Raji (cell line): Measurements from ENCODE around the gene RPL37A.

ENCODE experiments used
- POLR2A ChIP-seq: IDR thresholded peaks from 2 replicates; pipeline ENCODE4 v1.6.1; 2011; ENCODE audit warnings: low read depth, low read length, control low read depth; ENCODE audit not compliant: insufficient read depth

Gene RPL37A

DNA sequence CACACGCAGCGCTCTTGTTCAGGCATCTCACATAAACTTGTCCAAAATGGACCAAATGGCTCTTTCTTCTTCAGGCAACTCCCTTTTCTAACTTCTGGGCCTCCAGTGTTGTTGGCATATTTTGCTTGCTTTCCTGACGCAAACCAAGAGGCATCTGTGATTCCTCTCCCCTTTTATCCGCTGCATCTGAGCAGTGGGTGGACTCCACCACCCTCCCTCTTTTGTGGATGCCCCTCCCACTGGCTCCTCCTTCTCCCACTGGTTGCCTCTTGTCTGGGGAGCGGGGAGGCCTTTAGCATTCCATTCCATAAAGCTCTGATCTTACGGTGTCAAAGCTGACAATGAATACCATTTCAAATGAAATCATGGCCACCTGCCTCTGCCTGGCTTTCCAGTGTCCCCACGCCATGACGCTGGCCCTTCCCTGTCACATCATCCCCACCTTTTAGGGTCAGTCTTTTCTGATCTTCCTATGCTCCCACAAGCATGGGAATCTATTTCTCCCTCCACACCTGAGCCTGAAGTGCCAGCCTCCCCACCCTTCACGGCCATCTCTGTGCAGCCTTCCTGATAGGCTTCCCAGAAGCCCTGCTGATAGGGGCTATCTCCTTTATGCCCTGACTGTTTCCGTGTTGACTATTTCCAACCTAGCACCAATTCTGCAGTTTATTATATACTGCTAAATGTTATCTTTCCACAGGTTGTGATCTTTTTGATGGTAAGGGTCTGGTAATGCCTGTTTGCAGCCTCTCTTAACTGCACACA lies 51.5 kb downstream of the RPL37A start:
- TF ChIP-seq POLR2A, result no peak

DNA sequence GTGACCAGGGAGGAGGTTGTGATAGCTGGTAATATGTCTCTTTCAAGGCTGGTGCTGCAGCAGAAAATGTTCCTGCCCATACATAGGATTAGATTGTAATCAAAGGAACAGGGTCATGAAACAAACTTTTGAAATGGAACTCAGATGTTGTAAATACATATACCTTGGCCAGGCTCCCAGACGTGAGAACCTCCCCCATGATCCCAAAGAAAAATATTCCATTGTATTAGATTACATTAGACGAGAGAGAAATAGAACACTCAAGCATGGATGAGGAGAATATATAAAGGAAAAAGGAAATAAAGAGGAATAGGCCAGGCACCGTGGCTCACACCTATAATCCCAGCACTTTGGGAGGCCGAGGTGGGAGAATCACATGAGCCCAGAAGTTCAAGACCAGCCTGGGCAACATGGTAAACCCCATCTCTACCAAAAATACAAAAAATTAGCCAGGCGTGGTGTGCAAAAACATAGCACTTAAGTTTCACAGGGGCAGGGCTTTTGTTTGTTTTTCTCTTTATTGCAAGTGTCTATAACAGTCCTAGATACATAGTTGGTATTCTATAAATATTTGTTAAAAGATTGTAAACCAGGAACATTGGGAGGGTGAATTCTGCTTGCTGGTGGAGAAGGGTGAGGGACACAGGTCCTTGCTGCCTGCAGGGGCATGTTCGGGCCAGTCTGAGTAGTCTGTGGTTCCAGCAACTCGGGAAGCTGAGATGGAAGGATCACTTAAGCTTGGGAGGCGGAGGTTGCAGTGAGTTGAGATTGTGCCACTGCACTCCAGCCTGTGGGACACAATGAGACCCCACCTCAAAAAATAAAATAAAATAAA lies 52.8 kb downstream of the RPL37A start:
- no peak for TF ChIP-seq POLR2A

DNA sequence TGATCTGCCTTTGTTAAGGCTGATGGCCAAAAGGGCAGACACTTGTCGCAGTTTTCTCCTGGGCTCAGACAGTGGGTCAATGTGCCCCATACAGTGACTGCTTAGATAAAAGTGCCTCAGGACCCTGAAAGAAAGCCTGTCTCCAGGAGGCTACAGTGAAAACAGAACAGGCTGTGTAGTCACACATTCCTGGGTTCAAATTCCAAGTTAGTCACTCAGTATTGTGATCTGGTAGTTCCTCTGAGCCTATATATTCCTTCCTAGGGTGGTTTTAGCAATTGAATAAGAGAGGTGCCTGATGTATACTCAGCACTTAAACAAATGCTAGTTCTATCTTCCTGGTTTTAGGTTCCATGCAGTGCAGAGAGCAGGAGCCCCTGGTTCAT lies 54.4 kb downstream of the RPL37A start:
- TF ChIP-seq POLR2A, result no peak
